HG02943 (cell line): Measurements from ENCODE around the gene ASXL2.
A peak's percentile ranks its signal among the peaks of the same experiment; 100 is the strongest.
"Not testable (repeated sequence)": the region's sequence is repeated elsewhere in the genome, so short reads cannot be mapped to it uniquely, and the experiment has no call there.

Source experiments
- ATAC-seq: cut with Tn5 transposase; IDR thresholded peaks from one replicate; pipeline ENCODE4 v1.9.1; 2021; ENCODE audit warnings: mild to moderate bottlenecking, low read depth, moderate library complexity; ENCODE audit not compliant: unreplicated experiment

ASXL2 gene

GRCh38 chr2:25894135-25894830 is 16.0 kb upstream of the ASXL2 start:
- no peak for ATAC-seq

GRCh38 chr2:25891672-25892071 is 13.4 kb upstream of the ASXL2 start:
- no peak for ATAC-seq

GRCh38 chr2:25887624-25888242 is 9.4 kb upstream of the ASXL2 start:
- no peak for ATAC-seq

- ATAC-seq = no peak
Observed at GRCh38 chr2:25885933-25886332, 7.6 kb upstream of the ASXL2 start.

GRCh38 chr2:25881764-25882163 is 3.5 kb upstream of the ASXL2 start:
- no peak for ATAC-seq

GRCh38 chr2:25879133-25879730 is 945 bp upstream of the ASXL2 start:
- no peak for ATAC-seq

GRCh38 chr2:25877431-25878360 is 591 bp downstream of the ASXL2 start:
- peak; percentile 43 for ATAC-seq

- no peak for ATAC-seq
Observed at GRCh38 chr2:25872134-25872533, 6.2 kb downstream of the ASXL2 start.

- ATAC-seq = no peak
Observed at GRCh38 chr2:25867396-25868003, 10.8 kb downstream of the ASXL2 start.

GRCh38 chr2:25856377-25856776 is 21.9 kb downstream of the ASXL2 start:
- ATAC-seq = no peak

- ATAC-seq = no peak
Observed at GRCh38 chr2:25855065-25855464, 23.2 kb downstream of the ASXL2 start.

GRCh38 chr2:25854613-25855012 is 23.7 kb downstream of the ASXL2 start:
- no peak for ATAC-seq

GRCh38 chr2:25853038-25853638 is 25.1 kb downstream of the ASXL2 start:
- no peak for ATAC-seq

- no peak for ATAC-seq
Observed at GRCh38 chr2:25851740-25852503, 26.4 kb downstream of the ASXL2 start.

GRCh38 chr2:25850400-25850799 is 27.9 kb downstream of the ASXL2 start:
- ATAC-seq = not testable (repeated sequence)

GRCh38 chr2:25849350-25849749 is 28.9 kb downstream of the ASXL2 start:
- ATAC-seq = not testable (repeated sequence)

- ATAC-seq = no peak
Observed at GRCh38 chr2:25845843-25846505, 32.3 kb downstream of the ASXL2 start.

GRCh38 chr2:25844089-25844488 is 34.2 kb downstream of the ASXL2 start:
- no peak for ATAC-seq

GRCh38 chr2:25842155-25842554 is 36.1 kb downstream of the ASXL2 start:
- ATAC-seq = no peak
